ENCODE measurements around the gene KRT5.

KRT5 gene

DNA sequence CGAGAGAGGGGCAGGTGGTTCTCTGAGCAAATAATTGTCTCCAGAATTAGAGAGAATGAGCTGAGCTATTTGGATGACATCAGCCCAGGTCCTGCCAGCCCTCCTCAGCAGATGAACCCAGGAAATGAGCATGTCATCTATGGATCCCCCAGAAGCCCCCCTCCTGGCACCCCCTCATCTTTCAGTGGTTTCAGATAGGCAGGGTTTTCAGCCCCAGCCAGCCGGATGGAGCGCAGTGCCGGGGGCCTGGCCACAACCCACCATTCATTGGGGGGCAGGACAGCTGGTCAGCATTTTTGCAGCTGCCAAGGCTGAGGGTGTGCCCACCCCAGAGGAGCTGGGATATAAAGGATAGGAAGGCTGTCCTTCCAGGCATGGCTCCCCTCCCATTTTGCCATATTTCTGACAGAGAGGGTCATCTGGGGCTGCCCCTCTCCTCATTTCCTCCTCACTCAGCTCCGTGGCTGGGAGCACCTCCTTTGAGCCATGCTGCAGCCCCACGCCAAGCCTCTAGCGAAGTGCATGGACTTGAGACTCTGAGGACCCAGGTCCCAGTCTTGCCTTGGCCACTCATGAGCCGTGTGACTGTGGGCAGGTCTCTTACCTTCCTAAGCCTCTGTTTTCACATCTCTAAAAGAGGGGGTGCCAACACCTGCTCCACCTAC is 38.7 kb upstream of the KRT5 start:
- DNase-seq (ENCODE audit: low read depth, low spot score), result no peak
- no peak overlapping the region for H3K4me3 ChIP-seq (ENCODE audit: low read depth, low read length)
- in situ Hi-C loops (cut with HindIII; ENCODE audit: low sequenced_read_pairs), result no loop called here
- TF ChIP-seq, protein P1, sequence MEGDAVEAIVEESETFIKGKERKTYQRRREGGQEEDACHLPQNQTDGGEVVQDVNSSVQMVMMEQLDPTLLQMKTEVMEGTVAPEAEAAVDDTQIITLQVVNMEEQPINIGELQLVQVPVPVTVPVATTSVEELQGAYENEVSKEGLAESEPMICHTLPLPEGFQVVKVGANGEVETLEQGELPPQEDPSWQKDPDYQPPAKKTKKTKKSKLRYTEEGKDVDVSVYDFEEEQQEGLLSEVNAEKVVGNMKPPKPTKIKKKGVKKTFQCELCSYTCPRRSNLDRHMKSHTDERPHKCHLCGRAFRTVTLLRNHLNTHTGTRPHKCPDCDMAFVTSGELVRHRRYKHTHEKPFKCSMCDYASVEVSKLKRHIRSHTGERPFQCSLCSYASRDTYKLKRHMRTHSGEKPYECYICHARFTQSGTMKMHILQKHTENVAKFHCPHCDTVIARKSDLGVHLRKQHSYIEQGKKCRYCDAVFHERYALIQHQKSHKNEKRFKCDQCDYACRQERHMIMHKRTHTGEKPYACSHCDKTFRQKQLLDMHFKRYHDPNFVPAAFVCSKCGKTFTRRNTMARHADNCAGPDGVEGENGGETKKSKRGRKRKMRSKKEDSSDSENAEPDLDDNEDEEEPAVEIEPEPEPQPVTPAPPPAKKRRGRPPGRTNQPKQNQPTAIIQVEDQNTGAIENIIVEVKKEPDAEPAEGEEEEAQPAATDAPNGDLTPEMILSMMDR (IDR thresholded peaks at IDR 0.05; ENCODE audit: low read depth, low read length), result no peak

DNA sequence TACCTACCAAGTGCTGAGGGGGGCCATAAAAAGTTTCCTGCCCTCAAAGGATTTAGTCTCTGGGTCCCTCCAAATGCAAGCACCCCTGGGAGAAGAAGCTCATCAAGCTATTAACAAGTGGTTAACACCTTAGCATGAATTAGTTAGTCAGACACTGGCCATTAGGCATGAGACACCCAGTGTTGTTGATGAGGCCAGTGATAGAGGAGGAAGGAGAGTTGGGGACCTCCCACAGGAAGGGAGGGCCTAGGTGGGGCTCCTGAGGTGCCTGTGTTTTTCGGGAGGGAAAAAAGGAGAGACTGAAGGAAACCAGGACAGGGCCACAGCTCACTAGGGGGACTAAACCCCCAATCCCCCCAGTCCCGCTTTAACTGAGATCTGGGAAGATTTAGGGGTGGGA is 37.3 kb upstream of the KRT5 start:
- no peak overlapping the region for H3K4me3 ChIP-seq (ENCODE audit: low read depth, low read length)
- in situ Hi-C loops (cut with HindIII; ENCODE audit: low sequenced_read_pairs), result no loop called here
- TF ChIP-seq, protein P1 (IDR thresholded peaks at IDR 0.05; ENCODE audit: low read depth, low read length), result no peak
- no peak for DNase-seq (ENCODE audit: low read depth, low spot score)

DNA sequence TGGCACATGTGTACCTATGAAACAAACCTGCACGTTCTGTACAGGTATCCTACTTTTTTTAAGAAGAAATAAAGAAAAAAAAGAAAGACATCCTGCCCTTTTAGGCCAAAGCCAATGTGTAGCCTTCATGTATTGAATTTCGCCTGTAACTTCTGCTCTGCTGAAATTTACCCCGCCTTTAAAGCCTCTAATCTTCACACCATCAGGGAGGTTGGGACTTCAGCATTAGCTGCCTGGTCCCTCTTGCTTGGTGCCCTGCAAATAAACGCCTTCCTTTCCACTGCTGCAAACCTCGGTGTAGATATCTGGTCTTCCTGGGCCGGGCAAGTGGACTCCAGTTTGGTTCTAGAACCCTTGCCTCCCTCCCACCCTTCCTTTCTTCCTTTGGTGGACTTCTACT is 35.4 kb upstream of the KRT5 start:
- H3K4me3 ChIP-seq (ENCODE audit: low read depth, low read length), result no peak overlapping the region
- DNase-seq (ENCODE audit: low read depth, low spot score), result no peak
- TF ChIP-seq, protein P1 (IDR thresholded peaks at IDR 0.05; ENCODE audit: low read depth, low read length), result no peak
- in situ Hi-C loops (cut with HindIII; ENCODE audit: low sequenced_read_pairs), result no loop called here

DNA sequence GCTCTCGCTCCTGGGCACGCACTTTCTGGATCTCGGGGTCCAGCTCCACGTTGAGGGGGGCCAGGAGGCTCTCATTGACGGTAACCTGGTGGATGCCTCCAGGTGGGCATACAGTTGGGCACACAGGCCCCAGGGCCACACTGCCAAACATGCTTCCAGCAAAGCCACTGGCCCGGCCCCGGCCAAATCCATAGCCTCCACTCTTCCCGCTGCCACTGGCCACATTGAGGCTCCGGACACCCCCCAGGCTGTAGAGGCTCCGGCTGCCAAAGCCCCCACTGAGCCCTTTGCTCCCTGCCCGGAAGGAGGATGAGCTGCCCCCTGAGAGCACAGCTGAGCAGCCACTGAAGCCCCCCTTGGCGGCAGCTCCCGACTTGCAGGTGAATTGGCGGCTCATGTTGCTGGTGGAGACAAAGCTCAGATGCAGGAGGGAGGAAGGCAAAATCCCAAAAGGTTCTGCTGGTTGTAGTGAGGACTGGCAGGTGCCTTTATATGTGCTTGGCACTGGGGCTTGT is 32.5 kb upstream of the KRT5 start, which contains the start of gene KRT71:
Gene KRT71, minus strand, starts transcription at position 465 of the 515 bp plus-strand sequence. Its CDS starts 68 bp downstream, at position 397.
- H3K4me3 ChIP-seq (ENCODE audit: low read depth, low read length), result no peak within 1 kb of the TSS
- TF ChIP-seq, protein P1 (IDR thresholded peaks at IDR 0.05; ENCODE audit: low read depth, low read length), result no peak
- in situ Hi-C loops (cut with HindIII; ENCODE audit: low sequenced_read_pairs), result no loop called here
- DNase-seq (ENCODE audit: low read depth, low spot score), result no peak

DNA sequence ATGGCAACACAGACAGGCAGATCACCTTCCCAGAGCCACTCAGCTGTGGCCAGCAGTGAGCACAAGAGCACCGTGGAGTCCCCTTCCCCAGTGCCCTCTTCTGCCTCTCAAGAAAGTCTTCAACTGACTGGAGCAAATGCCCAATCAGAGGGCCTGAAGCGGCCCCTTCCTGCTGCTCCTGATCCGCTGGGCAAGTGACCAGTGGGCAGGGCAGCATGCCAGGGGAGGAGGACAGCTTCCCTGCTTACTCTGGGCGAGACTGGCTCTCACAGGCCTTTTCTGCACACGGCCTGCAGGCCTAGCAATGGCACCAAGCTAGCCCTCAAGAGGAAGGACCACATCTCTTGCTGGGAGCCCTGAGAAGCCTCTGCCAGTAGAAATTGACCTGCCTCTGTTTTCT is 31.9 kb upstream of the KRT5 start:
- in situ Hi-C loops (cut with HindIII; ENCODE audit: low sequenced_read_pairs), result no loop called here
- TF ChIP-seq, protein P1 (IDR thresholded peaks at IDR 0.05; ENCODE audit: low read depth, low read length), result no peak
- no peak for DNase-seq (ENCODE audit: low read depth, low spot score)
- H3K4me3 ChIP-seq (ENCODE audit: low read depth, low read length), result no peak overlapping the region

DNA sequence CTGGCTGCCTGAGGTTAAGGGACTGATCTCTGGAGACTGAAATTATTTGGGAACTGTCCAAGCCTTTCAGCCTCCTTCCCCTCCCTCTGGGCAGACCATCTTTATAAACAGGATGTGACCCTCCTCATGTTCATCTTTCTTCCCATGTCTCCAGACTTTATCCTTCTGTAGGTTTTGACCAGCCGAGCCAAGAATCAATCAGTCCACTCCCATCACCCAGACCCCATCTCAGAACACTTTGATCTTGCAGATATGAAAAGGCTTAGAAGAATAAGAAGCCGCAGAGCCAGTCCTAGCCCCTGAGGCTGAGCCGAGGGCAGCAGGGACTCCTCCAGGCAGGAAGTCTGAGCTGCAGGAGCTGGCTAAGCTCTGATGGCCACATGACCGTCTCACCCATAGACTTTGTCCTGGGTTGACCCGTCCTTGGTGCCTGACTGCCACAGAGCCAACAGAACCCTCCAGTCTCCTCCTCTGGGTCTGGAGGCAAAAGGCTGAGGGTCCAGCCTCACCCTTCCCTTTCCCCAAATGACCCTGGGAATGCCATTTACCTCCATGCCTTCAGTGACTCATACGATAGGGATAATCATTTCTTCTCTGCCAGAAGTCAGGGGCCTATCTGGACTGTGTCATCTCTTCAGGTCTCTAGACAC is 31.1 kb upstream of the KRT5 start:
- DNase-seq (ENCODE audit: low read depth, low spot score), result no peak
- no peak overlapping the region for H3K4me3 ChIP-seq (ENCODE audit: low read depth, low read length)
- in situ Hi-C loops (cut with HindIII; ENCODE audit: low sequenced_read_pairs), result no loop called here
- TF ChIP-seq, protein P1 (IDR thresholded peaks at IDR 0.05; ENCODE audit: low read depth, low read length), result no peak
